IMR-90 (cell line): ENCODE results near the gene ZNF544. TPM values are rescaled to one million over a fixed set of nuclear protein-coding genes. Genes with fewer than 3 reads are reported as not detected.
"Not testable (repeated sequence)": the region's sequence is repeated elsewhere in the genome, so short reads cannot be mapped to it uniquely, and the experiment has no call there.

Source experiments
- ATAC-seq: fragments of 200-7000 bp; cut with Tn5 transposase; 2 replicates; pipeline ENCODE4 v1.9.1; 2020; ENCODE audit warnings: low read depth, mild to moderate bottlenecking, moderate library complexity
- BruUV-seq: library from RNA; stranded (reverse); fragments of 400-500 nt; replicated peaks from 2 replicates; lab custom pipeline; 2021; lab: Mats Ljungman, UMichigan
- CTCF ChIA-PET: fragments of 300-600 bp; formaldehyde crosslinking; extraction: SDS; loops from one replicate; lab custom pipeline; 2021; ENCODE audit warnings: antibody characterized with exemption; lab: Yijun Ruan, JAX
- POLR2A ChIA-PET: fragments of 300-600 bp; sonication (Branson Sonifier 250); formaldehyde crosslinking; loops from one replicate; lab custom pipeline; 2022; ENCODE audit warnings: antibody characterized with exemption; ENCODE audit not compliant: unreplicated experiment; lab: Charles Lee
- DNase-seq: peaks from one replicate; pipeline ENCODE4 v3.0.0; 2013
- H2AFZ ChIP-seq: replicated peaks from 2 replicates; pipeline ENCODE3; 2013; ENCODE audit warnings: low read length, mild to moderate bottlenecking; ENCODE audit not compliant: poor library complexity
- H2AK5ac ChIP-seq: 2 replicates; pipeline ENCODE4 v1.6.1; 2013; ENCODE audit warnings: low read depth, low read length, inconsistent platforms
- H2AK9ac ChIP-seq: replicated peaks from 2 replicates; pipeline ENCODE3; 2013; ENCODE audit warnings: mild to moderate bottlenecking, low read depth, low read length, moderate library complexity; ENCODE audit not compliant: poor library complexity
- H2BK120ac ChIP-seq: 2 replicates; pipeline ENCODE4 v1.6.1; 2013; ENCODE audit warnings: low read depth, low read length, inconsistent platforms
- H2BK15ac ChIP-seq: 3 replicates; pipeline ENCODE4 v1.6.1; 2013; ENCODE audit warnings: low read depth, low read length, inconsistent platforms
- H2BK20ac ChIP-seq: 2 replicates; pipeline ENCODE4 v1.6.1; 2013; ENCODE audit warnings: low read depth, mild to moderate bottlenecking, inconsistent platforms, low read length, moderate library complexity
- H2BK5ac ChIP-seq: 2 replicates; pipeline ENCODE4 v1.6.1; 2013; ENCODE audit warnings: mild to moderate bottlenecking, low read depth, low read length, inconsistent platforms; ENCODE audit not compliant: poor library complexity, severe bottlenecking
- H3K14ac ChIP-seq: replicated peaks from 2 replicates; pipeline ENCODE4 v1.6.1; 2013; ENCODE audit warnings: low read depth, low read length, inconsistent platforms
- H3K18ac ChIP-seq: 2 replicates; pipeline ENCODE4 v1.6.1; 2013; ENCODE audit warnings: low read depth, low read length, control low read depth
- H3K23ac ChIP-seq: 2 replicates; pipeline ENCODE4 v1.6.1; 2013; ENCODE audit warnings: low read depth, low read length, inconsistent platforms
- H3K27ac ChIP-seq: 2 replicates; pipeline ENCODE4 v1.5.1; 2013; ENCODE audit warnings: mild to moderate bottlenecking, control low read depth, low read length; ENCODE audit not compliant: insufficient read depth
- H3K27me3 ChIP-seq: 2 replicates; pipeline ENCODE4 v1.6.1; 2013; ENCODE audit warnings: low read length; ENCODE audit not compliant: control insufficient read depth, insufficient read depth
- H3K36me3 ChIP-seq: 2 replicates; pipeline ENCODE4 v1.6.1; 2013; ENCODE audit warnings: low read length, mixed read lengths; ENCODE audit not compliant: control insufficient read depth, insufficient read depth
- H3K4ac ChIP-seq: 2 replicates; pipeline ENCODE4 v1.6.1; 2013; ENCODE audit warnings: low read depth, low read length, inconsistent platforms
- H3K4me1 ChIP-seq: 2 replicates; pipeline ENCODE4 v1.6.1; 2013; ENCODE audit warnings: low read length, mixed read lengths; ENCODE audit not compliant: control insufficient read depth, insufficient read depth
- H3K4me2 ChIP-seq: 2 replicates; pipeline ENCODE4 v1.6.1; 2013; ENCODE audit warnings: low read depth, mild to moderate bottlenecking, control low read depth, low read length, moderate library complexity
- H3K4me3 ChIP-seq: 2 replicates; pipeline ENCODE4 v1.5.1; 2013; ENCODE audit warnings: low read depth, mild to moderate bottlenecking, control low read depth, low read length, moderate library complexity; ENCODE audit not compliant: insufficient read depth
- H3K56ac ChIP-seq: 2 replicates; pipeline ENCODE4 v1.6.1; 2013; ENCODE audit warnings: low read length, inconsistent platforms; ENCODE audit not compliant: insufficient read depth; ENCODE audit errors: extremely low read depth
- H3K79me1 ChIP-seq, 2 experiments: 2 replicates each; pipeline ENCODE4 v1.6.1; 2013; ENCODE audit warnings: low read length in 2 of 2, inconsistent platforms in 1 of 2, low read depth in 1 of 2
- H3K9ac ChIP-seq: 2 replicates; pipeline ENCODE4 v1.6.1; 2013; ENCODE audit warnings: low read depth, low read length, control low read depth
- H3K9me1 ChIP-seq: 2 replicates; pipeline ENCODE4 v1.6.1; 2013; ENCODE audit warnings: low read length, inconsistent platforms; ENCODE audit not compliant: insufficient read depth
- H3K9me3 ChIP-seq: 2 replicates; pipeline ENCODE4 v1.6.1; 2013; ENCODE audit warnings: low read length; ENCODE audit not compliant: control insufficient read depth, insufficient read depth
- H4K20me1 ChIP-seq: 2 replicates; pipeline ENCODE4 v1.6.1; 2013; ENCODE audit warnings: low read length, inconsistent platforms; ENCODE audit not compliant: insufficient read depth
- H4K5ac ChIP-seq: 2 replicates; pipeline ENCODE4 v1.6.1; 2013; ENCODE audit warnings: mild to moderate bottlenecking, low read depth, low read length, control low read depth
- H4K8ac ChIP-seq, 2 experiments: 2 replicates each; pipeline ENCODE4 v1.6.1; 2013; ENCODE audit warnings: low read depth in 2 of 2, low read length in 2 of 2, control low read depth in 1 of 2, inconsistent platforms in 1 of 2
- H4K91ac ChIP-seq: 2 replicates; pipeline ENCODE4 v1.6.1; 2013; ENCODE audit warnings: low read depth, low read length, inconsistent platforms; ENCODE audit not compliant: insufficient read depth
- WGBS, 2 experiments: methylation state at CpG; one replicate each; pipeline versions ENCODE4 v1.1.5 to v1.1.7; 2013; ENCODE audit warnings: missing lambda C conversion rate in 2 of 2; ENCODE audit not compliant: insufficient read length in 1 of 2; ENCODE audit errors: extremely low coverage in 2 of 2; 5-methylcytosine and 5-hydroxymethylcytosine counted together
- dilution Hi-C: fragments of 300-500 bp; cut with HindIII; formaldehyde crosslinking; loops from one replicate; pipeline ENCODE4 v1.14.3; 2018; ENCODE audit warnings: low sequenced_read_pairs; ENCODE audit not compliant: unreplicated experiment
- in situ Hi-C: fragments of 300-500 bp; cut with MboI; formaldehyde crosslinking; loops from 3 replicates; pipeline ENCODE4 v1.14.3; 2019; ENCODE audit warnings: low sequenced_read_pairs, inconsistent platforms, mixed read lengths
- intact Hi-C: fragments of 100-400 bp; cut with micrococcal nuclease; formaldehyde crosslinking; loops from 2 replicates; pipeline ENCODE4 v1.10.0; 2022
- polyA plus RNA-seq, 3 experiments: library from polyadenylated mRNA; depleted of rRNA; stranded (reverse); fragments of >200 nt; gene quantifications; 2 replicates each; pipeline ENCODE4 v1.2.3, GENCODE V29; 2012; ENCODE audit warnings: low replicate concordance in 1 of 3
- total RNA-seq: library from RNA; depleted of rRNA; stranded (reverse); fragments of >200 nt; gene quantifications from 2 replicates; pipeline ENCODE4 v1.2.3, GENCODE V29; 2012

ZNF544 gene
- total and polyA plus RNA-seq, 2 of the 4 experiments (the other 2 are of a cell fraction): 19.3 to 45.9 TPM

- CTCF ChIA-PET, H3K27ac ChIP-seq, H2AK5ac ChIP-seq, H4K5ac ChIP-seq, H2AK9ac ChIP-seq, H2BK20ac ChIP-seq, H4K8ac ChIP-seq, H2BK120ac ChIP-seq, H3K79me1 ChIP-seq, H3K9me1 ChIP-seq, H3K9ac ChIP-seq, in situ Hi-C loops, H4K20me1 ChIP-seq, H3K18ac ChIP-seq, DNase-seq, H2AFZ ChIP-seq, intact Hi-C loops, H3K14ac ChIP-seq, POLR2A ChIA-PET, BruUV-seq, H3K4me2 ChIP-seq, H3K23ac ChIP-seq, H4K91ac ChIP-seq, H3K56ac ChIP-seq, H2BK15ac ChIP-seq, H3K4me1 ChIP-seq, H3K4me3 ChIP-seq, H3K27me3 ChIP-seq, ATAC-seq, H3K4ac ChIP-seq, dilution Hi-C loops, H2BK5ac ChIP-seq: not testable (repeated sequence)
- 100% methylated on average over 1 of the region's 4 CpGs; no CpG with 5 or more reads in 1 of the 2 experiments for WGBS, 2 experiments
- Histone ChIP-seq H3K36me3 (peaks cover 76% of the 10 kb centered on the region), H3K9me3 (peaks cover 97% of the 10 kb centered on the region)
Observed at GRCh38 chr19:58258259-58258658, 29.5 kb downstream of the ZNF544 start.
